Mammary epithelial cell (primary cell): ENCODE measurements around the gene SPAG16.

Experiments
- EZH2 ChIP-seq: IDR thresholded peaks from 2 replicates; pipeline ENCODE4 v1.6.1; 2012; ENCODE audit warnings: low read length, inconsistent platforms, borderline replicate concordance
- TF ChIP-seq, protein P1 (sequence below), 2 donors: IDR thresholded peaks in 1 of 2; conservative IDR thresholded peaks in 1 of 2; 2 replicates each; pipeline ENCODE4 v1.5.1; 2011 to 2012; ENCODE audit warnings: inconsistent platforms in 2 of 2, low read length in 2 of 2, mild to moderate bottlenecking in 2 of 2, control low read depth in 1 of 2, low read depth in 1 of 2; ENCODE audit not compliant: insufficient read depth in 1 of 2; ENCODE audit errors: extremely low read depth in 1 of 2

DNA sequence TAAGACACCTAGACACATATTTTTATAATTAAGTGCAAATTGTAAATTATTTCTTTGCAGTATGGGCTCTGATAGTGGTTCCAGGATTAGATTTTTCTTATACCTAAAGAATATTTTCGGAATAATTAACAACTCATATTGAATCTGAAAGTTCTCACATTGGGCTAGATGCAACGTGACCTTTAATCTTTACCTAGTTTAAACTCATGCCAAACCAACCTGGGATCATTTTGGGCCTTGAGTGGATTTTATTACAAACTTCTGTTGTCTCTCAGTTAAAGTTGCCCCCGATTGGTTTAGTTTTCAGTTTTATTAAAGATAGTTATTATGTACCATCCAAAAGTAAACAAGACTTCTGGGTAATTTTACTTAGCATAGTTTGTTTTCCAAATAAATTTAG lies 896.4 kb downstream of the SPAG16 start:
- TF ChIP-seq, protein P1, sequence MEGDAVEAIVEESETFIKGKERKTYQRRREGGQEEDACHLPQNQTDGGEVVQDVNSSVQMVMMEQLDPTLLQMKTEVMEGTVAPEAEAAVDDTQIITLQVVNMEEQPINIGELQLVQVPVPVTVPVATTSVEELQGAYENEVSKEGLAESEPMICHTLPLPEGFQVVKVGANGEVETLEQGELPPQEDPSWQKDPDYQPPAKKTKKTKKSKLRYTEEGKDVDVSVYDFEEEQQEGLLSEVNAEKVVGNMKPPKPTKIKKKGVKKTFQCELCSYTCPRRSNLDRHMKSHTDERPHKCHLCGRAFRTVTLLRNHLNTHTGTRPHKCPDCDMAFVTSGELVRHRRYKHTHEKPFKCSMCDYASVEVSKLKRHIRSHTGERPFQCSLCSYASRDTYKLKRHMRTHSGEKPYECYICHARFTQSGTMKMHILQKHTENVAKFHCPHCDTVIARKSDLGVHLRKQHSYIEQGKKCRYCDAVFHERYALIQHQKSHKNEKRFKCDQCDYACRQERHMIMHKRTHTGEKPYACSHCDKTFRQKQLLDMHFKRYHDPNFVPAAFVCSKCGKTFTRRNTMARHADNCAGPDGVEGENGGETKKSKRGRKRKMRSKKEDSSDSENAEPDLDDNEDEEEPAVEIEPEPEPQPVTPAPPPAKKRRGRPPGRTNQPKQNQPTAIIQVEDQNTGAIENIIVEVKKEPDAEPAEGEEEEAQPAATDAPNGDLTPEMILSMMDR (conservative IDR thresholded peaks at IDR 0.05 in 1 of 2, IDR thresholded peaks at IDR 0.05 in 1 of 2; ENCODE audit: extremely low read depth in 1 of 2, insufficient read depth in 1 of 2, low read depth in 1 of 2, low read length in 2 of 2): no peak
- no peak for TF ChIP-seq EZH2
